HCT116 (cell line): ENCODE data around the gene TESPA1. TPM values are rescaled to one million over a fixed set of nuclear protein-coding genes. Genes with fewer than 3 reads are reported as not detected.

Experiments
- ATAC-seq: fragments of 200-7000 bp; cut with Tn5 transposase; 2 replicates; pipeline ENCODE4 v1.9.1; 2020; ENCODE audit warnings: mild to moderate bottlenecking, moderate library complexity
- BruUV-seq: library from RNA; stranded (reverse); fragments of 400-500 nt; replicated peaks from 2 replicates; lab custom pipeline; 2021; lab: Mats Ljungman, UMichigan
- CTCF ChIA-PET: fragments of 300-600 bp; sonication (Branson Sonifier 250); formaldehyde crosslinking; loops from one replicate; lab custom pipeline; 2021; ENCODE audit warnings: antibody characterized with exemption; lab: Charles Lee
- POLR2A ChIA-PET: fragments of 300-600, 350-600 bp; sonication (Branson Sonifier 250); formaldehyde crosslinking; loops from one replicate; lab custom pipeline; 2021; ENCODE audit warnings: antibody characterized with exemption; lab: Charles Lee
- RAD21 ChIA-PET, 2 experiments: fragments of 300-600 bp; sonication (Branson Sonifier 250); formaldehyde crosslinking; loops; one replicate each; lab custom pipeline; 2023; ENCODE audit warnings: low total read pairs in 2 of 2; ENCODE audit not compliant: uncharacterized antibody in 2 of 2, unreplicated experiment in 2 of 2, low non-redundant PET in 1 of 2; lab: Charles Lee
- DNase-seq: peaks from one replicate; pipeline ENCODE4 v3.0.0-alpha.2; 2010; ENCODE audit warnings: low read depth, low spot score
- H2AFZ ChIP-seq: fragments of 200-600 bp; shearing (Covaris generic), sonication (generic); 2 replicates; pipeline ENCODE4 v1.6.1; 2017; ENCODE audit warnings: low read depth, mixed run types, mixed read lengths, antibody characterized with exemption, low read length; ENCODE audit not compliant: poor library complexity, severe bottlenecking
- H3K27ac ChIP-seq: 2 replicates; pipeline ENCODE4 v1.5.1; 2012; ENCODE audit warnings: low read depth, low read length
- H3K27me3 ChIP-seq: fragments of 200-600 bp; sonication (generic); 2 replicates; pipeline ENCODE4 v1.6.1; 2016; ENCODE audit warnings: mixed run types, low read length, mixed read lengths; ENCODE audit not compliant: insufficient read depth
- H3K36me3 ChIP-seq, 2 experiments: fragments of 200-500 bp in 1 of 2; fragments of 200-600 bp in 1 of 2; sonication (Bioruptor generic) in 1 of 2; sonication (generic) in 1 of 2; 2 replicates each; pipeline versions ENCODE4 v1.5.1 to v1.6.1; 2014 to 2016; ENCODE audit warnings: low read length in 2 of 2, inconsistent platforms in 1 of 2, mixed read lengths in 1 of 2, mixed run types in 1 of 2; ENCODE audit not compliant: insufficient read depth in 2 of 2, control insufficient read depth in 1 of 2
- H3K4me1 ChIP-seq, 2 experiments: fragments of 200-600 bp in 1 of 2; sonication (generic) in 1 of 2; 2 replicates each; pipeline versions ENCODE4 v1.5.1 to v1.6.1; 2012 to 2017; ENCODE audit warnings: low read length in 2 of 2, inconsistent platforms in 1 of 2, mild to moderate bottlenecking in 1 of 2, mixed read lengths in 1 of 2, mixed run types in 1 of 2, moderate library complexity in 1 of 2; ENCODE audit not compliant: insufficient read depth in 2 of 2, control insufficient read depth in 1 of 2
- H3K4me2 ChIP-seq: fragments of 200-600 bp; sonication (generic); 2 replicates; pipeline ENCODE4 v1.6.1; 2017; ENCODE audit warnings: mixed run types, low read length, mixed read lengths
- H3K4me3 ChIP-seq, 2 experiments: fragments of 200-600 bp in 1 of 2; sonication (generic) in 1 of 2; replicated peaks in 1 of 2; 2 replicates each; pipeline ENCODE4 v1.5.1; 2011 to 2016; ENCODE audit warnings: low read length in 2 of 2, control low read depth in 1 of 2, low read depth in 1 of 2, mild to moderate bottlenecking in 1 of 2, mixed read lengths in 1 of 2, mixed run types in 1 of 2
- H3K79me2 ChIP-seq: fragments of 200-600 bp; sonication (generic); 2 replicates; pipeline ENCODE4 v1.6.1; 2017; ENCODE audit warnings: mild to moderate bottlenecking, mixed run types, low read length, moderate library complexity, mixed read lengths; ENCODE audit not compliant: insufficient read depth
- H3K9ac ChIP-seq: fragments of 200-600 bp; sonication (generic); 2 replicates; pipeline ENCODE4 v1.6.1; 2016; ENCODE audit warnings: low read length, mixed read lengths
- H3K9me2 ChIP-seq: fragments of 200-600 bp; sonication (generic), shearing (Covaris generic); 2 replicates; pipeline ENCODE4 v1.6.1; 2017; ENCODE audit warnings: mixed run types, mild to moderate bottlenecking, moderate library complexity; ENCODE audit not compliant: insufficient read depth
- H3K9me3 ChIP-seq, 2 experiments: fragments of 200-500 bp in 1 of 2; fragments of 200-600 bp in 1 of 2; sonication (Bioruptor generic) in 1 of 2; sonication (generic) in 1 of 2; 2 replicates each; pipeline ENCODE4 v1.6.1; 2014 to 2017; ENCODE audit warnings: low read length in 2 of 2, mixed read lengths in 2 of 2, inconsistent platforms in 1 of 2, low read depth in 1 of 2, mild to moderate bottlenecking in 1 of 2, mixed run types in 1 of 2, moderate library complexity in 1 of 2; ENCODE audit not compliant: control insufficient read depth in 1 of 2, insufficient read depth in 1 of 2
- H4K20me1 ChIP-seq: fragments of 200-600 bp; sonication (generic), shearing (Covaris generic); 2 replicates; pipeline ENCODE4 v1.6.1; 2017; ENCODE audit warnings: mixed run types, mild to moderate bottlenecking, moderate library complexity; ENCODE audit not compliant: insufficient read depth
- EGR1 ChIP-seq: IDR thresholded peaks from 2 replicates; pipeline ENCODE4 v1.6.1; 2012; ENCODE audit warnings: low read depth
- EZH2 ChIP-seq: fragments of 200-600 bp; sonication (generic); IDR thresholded peaks from 2 replicates; pipeline ENCODE4 v1.6.1; 2017; ENCODE audit warnings: antibody characterized with exemption, mixed run types
- MAX ChIP-seq: IDR thresholded peaks from 2 replicates; pipeline ENCODE4 v1.6.1; 2012
- POLR2AphosphoS5 ChIP-seq: IDR thresholded peaks from 2 replicates; pipeline ENCODE4 v1.6.1; 2011; ENCODE audit warnings: mild to moderate bottlenecking, low read depth, low read length, moderate library complexity
- RAD21 ChIP-seq: IDR thresholded peaks from 2 replicates; pipeline ENCODE4 v1.6.1; 2012; ENCODE audit warnings: low read depth, mild to moderate bottlenecking
- TCF7L2 ChIP-seq: IDR thresholded peaks from 2 replicates; pipeline ENCODE4 v1.7.0; 2011; ENCODE audit warnings: borderline replicate concordance, inconsistent platforms; ENCODE audit not compliant: insufficient read depth, insufficient read length; ENCODE audit errors: extremely low read depth
- ZNF274 ChIP-seq: fragments of 200-500 bp; sonication (Bioruptor generic); IDR thresholded peaks from 2 replicates; pipeline ENCODE4 v1.6.1; 2014; ENCODE audit warnings: mild to moderate bottlenecking, low read depth, low read length, inconsistent platforms
- intact Hi-C: fragments of 100-400 bp; cut with micrococcal nuclease; formaldehyde crosslinking; loops from 2 replicates; pipeline ENCODE4 v1.10.0; 2022
- total RNA-seq: library from RNA; stranded (reverse); gene quantifications from one replicate; pipeline ENCODE4 v1.2.1, GENCODE V29; 2021; ENCODE audit not compliant: unreplicated experiment
- TF ChIP-seq, protein P1 (sequence below), 3 experiments: fragments of 200-600 bp in 1 of 3; sonication (generic) in 1 of 3; IDR thresholded peaks in 2 of 3; conservative IDR thresholded peaks in 1 of 3; 2 replicates each; pipeline ENCODE4 v1.5.1; 2012 to 2017; ENCODE audit warnings: low read depth in 2 of 3, low read length in 2 of 3, antibody characterized with exemption in 1 of 3, borderline replicate concordance in 1 of 3, control low read depth in 1 of 3, mild to moderate bottlenecking in 1 of 3, mixed read lengths in 1 of 3, mixed run types in 1 of 3, moderate library complexity in 1 of 3; ENCODE audit not compliant: insufficient read depth in 1 of 3

The TESPA1 gene
- total RNA-seq, 1 experiment from 2014 or later: 0.27 TPM

GRCh38 chr12:54983536-54984101, 943 bp downstream of the TESPA1 start:
- ChIA-PET POLR2A (no interaction called here), CTCF (no interaction called here), RAD21 (no interaction called here)
- Histone ChIP-seq H3K4me1 (no peaks in the 10 kb centered on the region), H3K27me3 (peaks cover 84% of the 10 kb centered on the region), H3K27ac (no peak overlapping the region), H3K9ac (no peak overlapping the region), H3K9me3 (no peaks in the 10 kb centered on the region), H4K20me1 (no peaks in the 10 kb centered on the region), H3K9me2 (no peaks in the 10 kb centered on the region), H3K79me2 (no peaks in the 10 kb centered on the region), H2AFZ (no peak overlapping the region), H3K4me3 (no peak overlapping the region), H3K36me3 (no peaks in the 10 kb centered on the region), H3K4me2 (no peak overlapping the region)
- DNase-seq (no peak), ATAC-seq (no peak)
- TF ChIP-seq MAX: no peak
- TF ChIP-seq, protein P1, sequence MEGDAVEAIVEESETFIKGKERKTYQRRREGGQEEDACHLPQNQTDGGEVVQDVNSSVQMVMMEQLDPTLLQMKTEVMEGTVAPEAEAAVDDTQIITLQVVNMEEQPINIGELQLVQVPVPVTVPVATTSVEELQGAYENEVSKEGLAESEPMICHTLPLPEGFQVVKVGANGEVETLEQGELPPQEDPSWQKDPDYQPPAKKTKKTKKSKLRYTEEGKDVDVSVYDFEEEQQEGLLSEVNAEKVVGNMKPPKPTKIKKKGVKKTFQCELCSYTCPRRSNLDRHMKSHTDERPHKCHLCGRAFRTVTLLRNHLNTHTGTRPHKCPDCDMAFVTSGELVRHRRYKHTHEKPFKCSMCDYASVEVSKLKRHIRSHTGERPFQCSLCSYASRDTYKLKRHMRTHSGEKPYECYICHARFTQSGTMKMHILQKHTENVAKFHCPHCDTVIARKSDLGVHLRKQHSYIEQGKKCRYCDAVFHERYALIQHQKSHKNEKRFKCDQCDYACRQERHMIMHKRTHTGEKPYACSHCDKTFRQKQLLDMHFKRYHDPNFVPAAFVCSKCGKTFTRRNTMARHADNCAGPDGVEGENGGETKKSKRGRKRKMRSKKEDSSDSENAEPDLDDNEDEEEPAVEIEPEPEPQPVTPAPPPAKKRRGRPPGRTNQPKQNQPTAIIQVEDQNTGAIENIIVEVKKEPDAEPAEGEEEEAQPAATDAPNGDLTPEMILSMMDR (IDR thresholded peaks at IDR 0.05 in 2 of 3, conservative IDR thresholded peaks at IDR 0.05 in 1 of 3; ENCODE audit: borderline replicate concordance in 1 of 3, insufficient read depth in 1 of 3, low read depth in 2 of 3, low read length in 2 of 3): no peak
- no peak for TF ChIP-seq POLR2AphosphoS5
- TF ChIP-seq ZNF274: no peak
- TF ChIP-seq EGR1: no peak
- no peak for TF ChIP-seq RAD21
- no peak for TF ChIP-seq EZH2
- no peak for TF ChIP-seq TCF7L2
- no TSS peak for BruUV-seq
- intact Hi-C loops: no loop called here
